ENCODE results near the gene EPC2. TPM values are rescaled to one million over a fixed set of nuclear protein-coding genes. Genes with fewer than 3 reads are reported as not detected.

EPC2 gene
- total RNA-seq, 1 experiment from 2014 or later, result 20.3 TPM

DNA sequence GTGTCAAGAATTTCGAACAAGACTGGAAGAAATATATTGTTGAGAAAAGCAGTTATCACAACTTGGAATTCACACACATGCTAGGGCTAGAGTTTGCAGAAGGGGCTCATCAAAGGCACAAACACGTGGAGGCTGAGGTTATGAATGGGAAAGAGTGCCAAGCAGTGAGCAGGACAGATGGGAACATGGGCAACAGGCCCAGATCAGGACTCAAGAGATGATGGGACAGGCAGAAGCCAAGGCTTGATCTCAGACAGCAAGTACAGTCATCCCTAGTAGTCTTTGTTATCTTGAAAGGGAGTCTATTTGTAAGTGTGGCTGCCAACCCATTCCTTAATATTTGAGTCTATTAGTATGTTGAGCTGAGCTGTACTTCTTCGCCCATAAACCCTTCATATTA lies 22.2 kb upstream of the EPC2 start:
- Mint-ChIP-seq H3K4me3 (no peak overlapping the region), H3K4me1 (no peaks in the 10 kb centered on the region), H3K36me3 (no peaks in the 10 kb centered on the region), H3K9me3 (no peaks in the 10 kb centered on the region), H3K27ac (no peak overlapping the region), H3K27me3 (ENCODE audit: low read depth) (no peaks in the 10 kb centered on the region)
- ChIA-PET POLR2A (no interaction called here), CTCF (no interaction called here)
- ATAC-seq (no peak), DNase-seq (ENCODE audit: low spot score) (no peak)
- TF ChIP-seq IRF2 (CRISPR knock-in tag; IDR thresholded peaks at IDR 0.05; ENCODE audit: borderline replicate concordance, low read depth), result no peak
- no peak for TF ChIP-seq ZNF416 (CRISPR knock-in tag; IDR thresholded peaks at IDR 0.05)
- TF ChIP-seq, protein P1, sequence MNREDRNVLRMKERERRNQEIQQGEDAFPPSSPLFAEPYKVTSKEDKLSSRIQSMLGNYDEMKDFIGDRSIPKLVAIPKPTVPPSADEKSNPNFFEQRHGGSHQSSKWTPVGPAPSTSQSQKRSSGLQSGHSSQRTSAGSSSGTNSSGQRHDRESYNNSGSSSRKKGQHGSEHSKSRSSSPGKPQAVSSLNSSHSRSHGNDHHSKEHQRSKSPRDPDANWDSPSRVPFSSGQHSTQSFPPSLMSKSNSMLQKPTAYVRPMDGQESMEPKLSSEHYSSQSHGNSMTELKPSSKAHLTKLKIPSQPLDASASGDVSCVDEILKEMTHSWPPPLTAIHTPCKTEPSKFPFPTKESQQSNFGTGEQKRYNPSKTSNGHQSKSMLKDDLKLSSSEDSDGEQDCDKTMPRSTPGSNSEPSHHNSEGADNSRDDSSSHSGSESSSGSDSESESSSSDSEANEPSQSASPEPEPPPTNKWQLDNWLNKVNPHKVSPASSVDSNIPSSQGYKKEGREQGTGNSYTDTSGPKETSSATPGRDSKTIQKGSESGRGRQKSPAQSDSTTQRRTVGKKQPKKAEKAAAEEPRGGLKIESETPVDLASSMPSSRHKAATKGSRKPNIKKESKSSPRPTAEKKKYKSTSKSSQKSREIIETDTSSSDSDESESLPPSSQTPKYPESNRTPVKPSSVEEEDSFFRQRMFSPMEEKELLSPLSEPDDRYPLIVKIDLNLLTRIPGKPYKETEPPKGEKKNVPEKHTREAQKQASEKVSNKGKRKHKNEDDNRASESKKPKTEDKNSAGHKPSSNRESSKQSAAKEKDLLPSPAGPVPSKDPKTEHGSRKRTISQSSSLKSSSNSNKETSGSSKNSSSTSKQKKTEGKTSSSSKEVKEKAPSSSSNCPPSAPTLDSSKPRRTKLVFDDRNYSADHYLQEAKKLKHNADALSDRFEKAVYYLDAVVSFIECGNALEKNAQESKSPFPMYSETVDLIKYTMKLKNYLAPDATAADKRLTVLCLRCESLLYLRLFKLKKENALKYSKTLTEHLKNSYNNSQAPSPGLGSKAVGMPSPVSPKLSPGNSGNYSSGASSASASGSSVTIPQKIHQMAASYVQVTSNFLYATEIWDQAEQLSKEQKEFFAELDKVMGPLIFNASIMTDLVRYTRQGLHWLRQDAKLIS (CRISPR knock-in tag; IDR thresholded peaks at IDR 0.05; ENCODE audit: borderline replicate concordance), result no peak
- no peak for TF ChIP-seq CBFB (CRISPR knock-in tag; IDR thresholded peaks at IDR 0.05; ENCODE audit: low read depth)
- TF ChIP-seq ZBTB21 (CRISPR knock-in tag; IDR thresholded peaks at IDR 0.05; ENCODE audit: borderline replicate concordance), result no peak
- no peak for TF ChIP-seq ZNF232 (CRISPR knock-in tag; IDR thresholded peaks at IDR 0.05)
- TF ChIP-seq, protein P2, sequence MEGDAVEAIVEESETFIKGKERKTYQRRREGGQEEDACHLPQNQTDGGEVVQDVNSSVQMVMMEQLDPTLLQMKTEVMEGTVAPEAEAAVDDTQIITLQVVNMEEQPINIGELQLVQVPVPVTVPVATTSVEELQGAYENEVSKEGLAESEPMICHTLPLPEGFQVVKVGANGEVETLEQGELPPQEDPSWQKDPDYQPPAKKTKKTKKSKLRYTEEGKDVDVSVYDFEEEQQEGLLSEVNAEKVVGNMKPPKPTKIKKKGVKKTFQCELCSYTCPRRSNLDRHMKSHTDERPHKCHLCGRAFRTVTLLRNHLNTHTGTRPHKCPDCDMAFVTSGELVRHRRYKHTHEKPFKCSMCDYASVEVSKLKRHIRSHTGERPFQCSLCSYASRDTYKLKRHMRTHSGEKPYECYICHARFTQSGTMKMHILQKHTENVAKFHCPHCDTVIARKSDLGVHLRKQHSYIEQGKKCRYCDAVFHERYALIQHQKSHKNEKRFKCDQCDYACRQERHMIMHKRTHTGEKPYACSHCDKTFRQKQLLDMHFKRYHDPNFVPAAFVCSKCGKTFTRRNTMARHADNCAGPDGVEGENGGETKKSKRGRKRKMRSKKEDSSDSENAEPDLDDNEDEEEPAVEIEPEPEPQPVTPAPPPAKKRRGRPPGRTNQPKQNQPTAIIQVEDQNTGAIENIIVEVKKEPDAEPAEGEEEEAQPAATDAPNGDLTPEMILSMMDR (IDR thresholded peaks at IDR 0.05), result no peak
- TF ChIP-seq, protein P3, sequence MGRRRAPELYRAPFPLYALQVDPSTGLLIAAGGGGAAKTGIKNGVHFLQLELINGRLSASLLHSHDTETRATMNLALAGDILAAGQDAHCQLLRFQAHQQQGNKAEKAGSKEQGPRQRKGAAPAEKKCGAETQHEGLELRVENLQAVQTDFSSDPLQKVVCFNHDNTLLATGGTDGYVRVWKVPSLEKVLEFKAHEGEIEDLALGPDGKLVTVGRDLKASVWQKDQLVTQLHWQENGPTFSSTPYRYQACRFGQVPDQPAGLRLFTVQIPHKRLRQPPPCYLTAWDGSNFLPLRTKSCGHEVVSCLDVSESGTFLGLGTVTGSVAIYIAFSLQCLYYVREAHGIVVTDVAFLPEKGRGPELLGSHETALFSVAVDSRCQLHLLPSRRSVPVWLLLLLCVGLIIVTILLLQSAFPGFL (CRISPR knock-in tag; IDR thresholded peaks at IDR 0.05; ENCODE audit: borderline replicate concordance), result no peak
- TF ChIP-seq, protein P4, sequence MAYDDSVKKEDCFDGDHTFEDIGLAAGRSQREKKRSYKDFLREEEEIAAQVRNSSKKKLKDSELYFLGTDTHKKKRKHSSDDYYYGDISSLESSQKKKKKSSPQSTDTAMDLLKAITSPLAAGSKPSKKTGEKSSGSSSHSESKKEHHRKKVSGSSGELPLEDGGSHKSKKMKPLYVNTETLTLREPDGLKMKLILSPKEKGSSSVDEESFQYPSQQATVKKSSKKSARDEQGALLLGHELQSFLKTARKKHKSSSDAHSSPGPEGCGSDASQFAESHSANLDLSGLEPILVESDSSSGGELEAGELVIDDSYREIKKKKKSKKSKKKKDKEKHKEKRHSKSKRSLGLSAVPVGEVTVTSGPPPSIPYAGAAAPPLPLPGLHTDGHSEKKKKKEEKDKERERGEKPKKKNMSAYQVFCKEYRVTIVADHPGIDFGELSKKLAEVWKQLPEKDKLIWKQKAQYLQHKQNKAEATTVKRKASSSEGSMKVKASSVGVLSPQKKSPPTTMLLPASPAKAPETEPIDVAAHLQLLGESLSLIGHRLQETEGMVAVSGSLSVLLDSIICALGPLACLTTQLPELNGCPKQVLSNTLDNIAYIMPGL (CRISPR knock-in tag; IDR thresholded peaks at IDR 0.05), result no peak
- no peak for TF ChIP-seq CREB1 (CRISPR knock-in tag; IDR thresholded peaks at IDR 0.05)
- TF ChIP-seq, protein P5, sequence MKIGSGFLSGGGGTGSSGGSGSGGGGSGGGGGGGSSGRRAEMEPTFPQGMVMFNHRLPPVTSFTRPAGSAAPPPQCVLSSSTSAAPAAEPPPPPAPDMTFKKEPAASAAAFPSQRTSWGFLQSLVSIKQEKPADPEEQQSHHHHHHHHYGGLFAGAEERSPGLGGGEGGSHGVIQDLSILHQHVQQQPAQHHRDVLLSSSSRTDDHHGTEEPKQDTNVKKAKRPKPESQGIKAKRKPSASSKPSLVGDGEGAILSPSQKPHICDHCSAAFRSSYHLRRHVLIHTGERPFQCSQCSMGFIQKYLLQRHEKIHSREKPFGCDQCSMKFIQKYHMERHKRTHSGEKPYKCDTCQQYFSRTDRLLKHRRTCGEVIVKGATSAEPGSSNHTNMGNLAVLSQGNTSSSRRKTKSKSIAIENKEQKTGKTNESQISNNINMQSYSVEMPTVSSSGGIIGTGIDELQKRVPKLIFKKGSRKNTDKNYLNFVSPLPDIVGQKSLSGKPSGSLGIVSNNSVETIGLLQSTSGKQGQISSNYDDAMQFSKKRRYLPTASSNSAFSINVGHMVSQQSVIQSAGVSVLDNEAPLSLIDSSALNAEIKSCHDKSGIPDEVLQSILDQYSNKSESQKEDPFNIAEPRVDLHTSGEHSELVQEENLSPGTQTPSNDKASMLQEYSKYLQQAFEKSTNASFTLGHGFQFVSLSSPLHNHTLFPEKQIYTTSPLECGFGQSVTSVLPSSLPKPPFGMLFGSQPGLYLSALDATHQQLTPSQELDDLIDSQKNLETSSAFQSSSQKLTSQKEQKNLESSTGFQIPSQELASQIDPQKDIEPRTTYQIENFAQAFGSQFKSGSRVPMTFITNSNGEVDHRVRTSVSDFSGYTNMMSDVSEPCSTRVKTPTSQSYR (CRISPR knock-in tag; IDR thresholded peaks at IDR 0.05), result no peak
- TF ChIP-seq, protein P6, sequence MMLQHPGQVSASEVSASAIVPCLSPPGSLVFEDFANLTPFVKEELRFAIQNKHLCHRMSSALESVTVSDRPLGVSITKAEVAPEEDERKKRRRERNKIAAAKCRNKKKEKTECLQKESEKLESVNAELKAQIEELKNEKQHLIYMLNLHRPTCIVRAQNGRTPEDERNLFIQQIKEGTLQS (CRISPR knock-in tag; conservative IDR thresholded peaks at IDR 0.05), result no peak
- TF ChIP-seq, protein P7, sequence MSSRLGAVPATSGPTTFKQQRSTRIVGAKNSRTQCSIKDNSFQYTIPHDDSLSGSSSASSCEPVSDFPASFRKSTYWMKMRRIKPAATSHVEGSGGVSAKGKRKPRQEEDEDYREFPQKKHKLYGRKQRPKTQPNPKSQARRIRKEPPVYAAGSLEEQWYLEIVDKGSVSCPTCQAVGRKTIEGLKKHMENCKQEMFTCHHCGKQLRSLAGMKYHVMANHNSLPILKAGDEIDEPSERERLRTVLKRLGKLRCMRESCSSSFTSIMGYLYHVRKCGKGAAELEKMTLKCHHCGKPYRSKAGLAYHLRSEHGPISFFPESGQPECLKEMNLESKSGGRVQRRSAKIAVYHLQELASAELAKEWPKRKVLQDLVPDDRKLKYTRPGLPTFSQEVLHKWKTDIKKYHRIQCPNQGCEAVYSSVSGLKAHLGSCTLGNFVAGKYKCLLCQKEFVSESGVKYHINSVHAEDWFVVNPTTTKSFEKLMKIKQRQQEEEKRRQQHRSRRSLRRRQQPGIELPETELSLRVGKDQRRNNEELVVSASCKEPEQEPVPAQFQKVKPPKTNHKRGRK (CRISPR knock-in tag; IDR thresholded peaks at IDR 0.05; ENCODE audit: borderline replicate concordance), result no peak
- TF ChIP-seq RORB (CRISPR knock-in tag; IDR thresholded peaks at IDR 0.05), result no peak
- TF ChIP-seq, protein P8, sequence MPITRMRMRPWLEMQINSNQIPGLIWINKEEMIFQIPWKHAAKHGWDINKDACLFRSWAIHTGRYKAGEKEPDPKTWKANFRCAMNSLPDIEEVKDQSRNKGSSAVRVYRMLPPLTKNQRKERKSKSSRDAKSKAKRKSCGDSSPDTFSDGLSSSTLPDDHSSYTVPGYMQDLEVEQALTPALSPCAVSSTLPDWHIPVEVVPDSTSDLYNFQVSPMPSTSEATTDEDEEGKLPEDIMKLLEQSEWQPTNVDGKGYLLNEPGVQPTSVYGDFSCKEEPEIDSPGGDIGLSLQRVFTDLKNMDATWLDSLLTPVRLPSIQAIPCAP (CRISPR knock-in tag; IDR thresholded peaks at IDR 0.05), result no peak
- no peak for TF ChIP-seq NR1H2 (CRISPR knock-in tag; IDR thresholded peaks at IDR 0.05)
- TF ChIP-seq NR2C2 (CRISPR knock-in tag; IDR thresholded peaks at IDR 0.05), result no peak
- no peak for TF ChIP-seq ZNF396 (CRISPR knock-in tag; IDR thresholded peaks at IDR 0.05; ENCODE audit: borderline replicate concordance)
- TF ChIP-seq KAT7 (CRISPR knock-in tag; IDR thresholded peaks at IDR 0.05; ENCODE audit: borderline replicate concordance), result no peak

Data from WTC11 (cell line).